ENCODE measurements around the gene CPNE7. TPM values are rescaled to one million over a fixed set of nuclear protein-coding genes. Genes with fewer than 3 reads are reported as not detected.

The CPNE7 gene
- total RNA-seq (2014; rRNA removed; shearing (Covaris generic); ENCODE audit: low replicate concordance), result 9.4 and 15.9 TPM in 2 replicates

DNA sequence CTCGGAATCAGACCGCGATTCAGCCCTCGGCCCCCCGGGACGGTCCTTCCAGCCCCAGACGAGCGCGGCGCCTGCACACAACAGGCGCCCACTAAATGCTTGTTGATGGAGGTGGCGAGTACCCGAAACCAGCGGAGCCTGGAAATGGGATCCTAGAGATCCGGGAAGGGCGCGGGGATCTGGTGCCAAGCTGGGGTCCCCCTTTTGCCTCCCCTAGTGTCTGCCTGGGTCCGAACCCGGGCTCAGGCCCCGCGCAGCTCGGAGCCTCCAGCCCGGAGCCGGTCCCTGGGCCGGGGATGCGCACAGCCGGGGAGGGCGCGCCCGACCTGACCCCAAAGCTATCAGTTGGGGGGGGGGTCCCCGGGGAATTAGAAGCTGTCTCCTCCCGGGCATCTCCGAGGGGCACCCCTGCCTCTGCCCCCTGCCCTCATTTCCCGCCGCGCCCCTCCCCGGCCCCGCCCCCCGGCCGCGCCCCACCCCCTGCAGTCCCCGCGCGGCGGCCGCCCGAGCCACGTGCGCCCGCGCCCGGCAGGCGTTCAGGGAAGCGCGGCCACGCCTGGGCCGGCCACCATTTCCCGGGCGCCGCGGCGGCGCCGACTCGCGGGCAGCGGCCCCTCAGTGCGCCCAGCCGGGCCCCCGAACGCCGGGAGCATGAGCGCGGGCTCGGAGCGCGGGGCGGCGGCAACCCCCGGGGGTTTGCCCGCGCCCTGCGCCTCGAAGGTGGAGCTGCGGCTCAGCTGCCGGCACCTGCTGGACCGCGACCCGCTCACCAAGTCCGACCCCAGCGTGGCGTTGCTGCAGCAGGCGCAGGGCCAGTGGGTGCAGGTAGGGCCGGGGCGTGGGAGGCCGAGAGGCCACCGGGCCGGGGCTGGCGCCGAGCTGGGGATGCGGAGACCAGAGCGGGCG is at the start of gene CPNE7:
Gene CPNE7 (plus strand): TSS at position 512 of the 906 bp plus-strand sequence. CDS start 140 bp downstream, at position 652.
- in situ Hi-C loops (cut with HindIII; ENCODE audit: low pct_unique_long_range_greater_than_20kb, low sequenced_read_pairs), result no loop called here
- DNase-seq (ENCODE audit: low read depth), result no peak

DNA sequence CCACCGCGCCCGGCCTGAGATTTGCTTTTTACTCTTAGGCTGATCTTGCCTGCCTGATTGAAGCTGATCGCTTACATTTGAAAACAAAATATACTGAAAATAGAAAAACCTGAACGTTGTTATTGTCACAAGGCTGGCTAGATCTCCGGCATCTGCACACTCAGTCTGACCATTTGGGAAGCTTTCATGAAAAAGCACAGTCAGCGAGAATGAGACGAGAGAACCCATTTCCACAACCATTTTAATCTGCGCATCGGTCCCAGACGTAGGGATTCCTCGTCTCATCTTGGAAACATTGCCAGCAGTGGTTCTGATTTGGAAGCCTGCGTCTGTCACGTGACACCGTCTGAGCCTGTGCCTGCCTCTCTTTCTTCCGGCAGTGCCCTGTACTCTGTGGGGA is 46.5 kb upstream of the CPNE7 start:
- no peak for DNase-seq (ENCODE audit: low read depth)
- in situ Hi-C loops (cut with HindIII; ENCODE audit: low pct_unique_long_range_greater_than_20kb, low sequenced_read_pairs), result no loop called here

GRCh38 chr16:89530401-89531381 is 44.9 kb upstream of the CPNE7 start:
- in situ Hi-C loops (cut with HindIII; ENCODE audit: low pct_unique_long_range_greater_than_20kb, low sequenced_read_pairs), result no loop called here
- DNase-seq (ENCODE audit: low read depth), result no peak

DNA sequence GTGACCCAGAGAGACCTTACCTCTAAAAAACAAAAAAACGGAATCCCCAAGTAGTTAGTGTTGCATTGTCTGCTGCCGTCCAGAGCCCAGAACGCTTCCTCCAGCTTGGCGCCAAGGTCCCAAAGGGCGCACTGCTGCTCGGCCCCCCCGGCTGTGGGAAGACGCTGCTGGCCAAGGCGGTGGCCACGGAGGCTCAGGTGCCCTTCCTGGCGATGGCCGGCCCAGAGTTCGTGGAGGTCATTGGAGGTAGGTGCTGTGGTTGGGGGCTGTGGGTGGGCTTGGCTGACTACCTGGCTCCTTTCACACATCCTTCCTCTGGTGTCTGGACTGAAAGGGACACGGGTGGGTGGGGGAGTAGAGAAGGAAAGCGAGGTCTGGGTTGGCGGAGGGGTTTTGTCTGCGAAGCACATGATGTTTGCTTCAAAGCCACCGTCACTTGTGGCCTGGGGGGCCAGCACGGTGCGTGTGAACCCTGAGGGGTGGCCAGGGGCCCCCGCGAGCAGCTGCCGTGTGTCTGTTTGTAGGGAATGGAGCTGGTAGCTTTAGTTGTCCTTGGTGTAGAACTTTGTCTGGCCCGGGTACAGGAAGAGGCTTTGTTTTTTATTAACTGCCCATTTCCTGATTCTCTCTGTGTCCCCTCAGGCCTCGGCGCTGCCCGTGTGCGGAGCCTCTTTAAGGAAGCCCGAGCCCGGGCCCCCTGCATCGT is 43.6 kb upstream of the CPNE7 start:
- in situ Hi-C loops (cut with HindIII; ENCODE audit: low pct_unique_long_range_greater_than_20kb, low sequenced_read_pairs), result no loop called here
- no peak for DNase-seq (ENCODE audit: low read depth)

DNA sequence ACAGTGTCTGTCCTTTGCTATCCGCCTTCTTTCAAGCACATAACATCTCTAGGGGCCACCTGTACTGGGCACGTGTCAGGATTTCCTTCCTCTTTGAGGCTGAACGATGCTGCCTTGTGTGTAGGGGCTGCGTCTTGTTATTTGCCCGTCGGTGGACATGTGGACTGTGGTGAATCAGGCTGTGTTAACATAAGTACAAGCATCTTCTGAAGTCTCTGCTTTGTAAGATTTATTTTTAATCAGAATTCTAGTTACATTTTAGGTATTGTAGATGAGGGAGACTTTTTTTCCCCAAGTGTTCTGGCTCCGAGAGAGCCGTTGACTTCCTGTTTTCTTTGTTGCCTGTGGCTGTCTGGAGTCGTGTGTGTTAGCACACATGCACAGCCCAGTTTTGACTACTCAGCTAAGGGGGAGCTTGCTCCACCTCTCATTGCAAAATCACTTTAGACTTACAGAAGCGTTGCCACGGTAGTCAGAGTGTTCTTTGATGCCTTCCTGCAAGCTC is 41.3 kb upstream of the CPNE7 start:
- in situ Hi-C loops (cut with HindIII; ENCODE audit: low pct_unique_long_range_greater_than_20kb, low sequenced_read_pairs), result no loop called here
- no peak for DNase-seq (ENCODE audit: low read depth)

DNA sequence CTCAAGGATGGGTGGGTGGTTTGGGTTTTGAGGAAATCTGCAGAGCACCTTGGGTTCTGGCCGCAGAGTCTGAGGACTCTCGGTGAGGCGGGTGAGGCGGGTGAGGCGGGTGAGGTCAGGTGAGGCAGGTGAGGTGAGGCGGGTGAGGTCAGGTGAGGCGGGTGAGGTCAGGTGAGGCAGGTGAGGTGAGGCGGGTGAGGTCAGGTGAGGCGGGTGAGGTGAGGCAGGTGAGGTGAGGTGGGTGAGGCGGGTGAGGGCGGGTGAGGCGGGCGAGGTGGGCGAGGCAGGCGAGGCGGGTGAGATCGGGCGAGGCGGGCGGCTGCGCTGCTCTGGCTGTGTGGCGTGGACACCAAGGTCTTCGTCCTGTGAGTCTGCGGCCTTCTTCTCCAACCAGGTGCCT is 39.2 kb upstream of the CPNE7 start:
- DNase-seq (ENCODE audit: low read depth), result no peak
- in situ Hi-C loops (cut with HindIII; ENCODE audit: low pct_unique_long_range_greater_than_20kb, low sequenced_read_pairs), result no loop called here

DNA sequence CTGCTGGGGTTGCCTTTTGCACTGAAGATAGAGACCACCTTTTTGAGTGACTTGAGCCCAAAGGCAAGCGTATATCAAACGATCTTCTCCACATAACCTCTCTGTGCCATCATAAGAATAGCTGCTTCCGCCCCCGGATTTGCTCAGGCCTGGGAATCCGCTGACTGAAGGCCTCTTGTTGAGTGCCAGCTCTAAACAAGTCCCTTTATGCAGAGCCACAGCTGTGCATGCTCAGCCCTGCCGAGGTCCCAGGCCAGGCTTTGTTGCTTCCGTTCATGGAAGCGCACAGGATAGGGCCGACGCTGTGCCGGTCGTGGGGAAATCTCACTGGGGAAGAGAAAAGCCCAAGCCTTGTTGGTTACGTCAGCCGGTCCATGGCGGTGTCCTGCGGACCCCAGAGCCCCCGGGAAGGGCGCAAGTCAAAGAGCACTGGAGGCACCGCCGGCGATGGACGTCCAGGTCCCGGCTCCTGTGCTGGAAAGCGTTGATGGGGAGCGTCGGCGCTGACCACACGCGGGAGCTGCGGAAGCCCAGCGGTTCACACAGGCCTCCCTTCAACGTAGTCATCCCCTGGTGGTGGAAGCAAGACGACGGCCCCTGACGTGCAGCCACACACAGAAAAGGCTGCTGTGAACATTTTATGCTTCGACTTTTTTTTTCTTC is 38.5 kb upstream of the CPNE7 start:
- in situ Hi-C loops (cut with HindIII; ENCODE audit: low pct_unique_long_range_greater_than_20kb, low sequenced_read_pairs), result no loop called here
- no peak for DNase-seq (ENCODE audit: low read depth)

DNA sequence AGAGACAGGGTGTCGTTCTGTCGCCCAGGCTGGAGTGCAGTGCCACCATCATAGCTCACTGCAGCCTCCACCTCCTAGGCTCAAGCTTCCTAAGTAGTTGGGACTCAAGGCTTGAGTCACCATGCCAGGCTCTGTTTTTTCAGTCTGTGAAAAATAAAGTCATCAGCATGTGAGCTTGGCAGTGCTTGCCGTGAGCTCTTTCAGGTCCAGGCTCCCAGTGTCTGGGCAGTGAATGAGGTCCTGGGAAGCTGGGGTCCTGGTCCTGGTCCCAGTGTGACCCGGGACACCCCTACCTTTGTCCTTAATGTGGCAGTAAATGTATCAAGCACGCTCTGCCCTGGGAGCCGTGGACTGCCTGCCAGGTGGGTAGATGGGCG is 38.0 kb upstream of the CPNE7 start:
- in situ Hi-C loops (cut with HindIII; ENCODE audit: low pct_unique_long_range_greater_than_20kb, low sequenced_read_pairs), result no loop called here
- no peak for DNase-seq (ENCODE audit: low read depth)

- DNase-seq (ENCODE audit: low read depth), result no peak
- in situ Hi-C loops (cut with HindIII; ENCODE audit: low pct_unique_long_range_greater_than_20kb, low sequenced_read_pairs), result no loop called here
Observed at GRCh38 chr16:89538286-89538685, 37.3 kb upstream of the CPNE7 start.

- no peak for DNase-seq (ENCODE audit: low read depth)
- in situ Hi-C loops (cut with HindIII; ENCODE audit: low pct_unique_long_range_greater_than_20kb, low sequenced_read_pairs), result no loop called here
Observed at GRCh38 chr16:89540557-89540956, 35.0 kb upstream of the CPNE7 start.

DNA sequence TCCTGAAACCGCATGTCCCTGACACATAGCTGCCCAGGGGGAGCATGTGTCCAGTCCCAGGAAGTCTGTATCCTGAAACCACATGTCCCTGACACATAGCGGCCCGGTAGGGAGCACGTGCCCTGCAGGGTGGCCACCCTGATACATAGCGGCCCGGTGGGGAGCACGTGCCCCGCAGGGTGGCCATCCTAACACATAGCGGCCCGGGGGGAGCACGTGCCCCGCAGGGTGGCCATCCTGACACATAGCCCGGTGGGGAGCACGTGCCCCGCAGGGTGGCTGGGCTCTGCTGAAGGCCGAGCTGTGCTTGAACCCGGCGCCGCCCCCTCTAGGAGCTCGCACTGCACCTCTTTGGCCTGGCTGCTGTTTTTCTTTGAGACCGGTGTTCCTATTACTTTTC is 33.8 kb upstream of the CPNE7 start:
- DNase-seq (ENCODE audit: low read depth), result no peak
- in situ Hi-C loops (cut with HindIII; ENCODE audit: low pct_unique_long_range_greater_than_20kb, low sequenced_read_pairs), result no loop called here

DNA sequence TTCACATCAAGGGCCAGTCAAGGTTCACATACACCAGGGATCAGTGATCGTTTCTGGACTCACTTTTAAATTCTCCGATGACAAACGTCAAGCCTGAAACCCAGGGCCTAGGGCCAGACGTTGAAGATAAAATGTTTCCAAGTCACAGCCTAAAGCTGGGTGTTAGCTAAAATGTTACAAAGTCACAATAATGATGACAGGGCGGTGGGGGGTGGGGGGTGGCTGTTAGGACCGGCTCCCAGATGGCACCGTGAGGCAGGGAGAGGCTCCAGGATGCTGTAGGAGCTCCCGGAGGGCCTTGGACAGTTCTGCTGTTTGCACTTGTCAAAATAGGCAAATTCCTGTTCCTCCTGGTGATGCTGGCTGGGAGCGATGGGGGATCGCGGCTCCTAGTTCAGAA is 31.4 kb upstream of the CPNE7 start:
- DNase-seq (ENCODE audit: low read depth), result no peak
- in situ Hi-C loops (cut with HindIII; ENCODE audit: low pct_unique_long_range_greater_than_20kb, low sequenced_read_pairs), result no loop called here

- in situ Hi-C loops (cut with HindIII; ENCODE audit: low pct_unique_long_range_greater_than_20kb, low sequenced_read_pairs), result no loop called here
- DNase-seq (ENCODE audit: low read depth), result no peak
Observed at GRCh38 chr16:89544713-89545043, 30.9 kb upstream of the CPNE7 start.

GRCh38 chr16:89545044-89545830 is 30.3 kb upstream of the CPNE7 start:
- DNase-seq (ENCODE audit: low read depth), result no peak
- in situ Hi-C loops (cut with HindIII; ENCODE audit: low pct_unique_long_range_greater_than_20kb, low sequenced_read_pairs), result no loop called here

GRCh38 chr16:89545831-89546574 is 29.6 kb upstream of the CPNE7 start:
- DNase-seq (ENCODE audit: low read depth), result no peak
- in situ Hi-C loops (cut with HindIII; ENCODE audit: low pct_unique_long_range_greater_than_20kb, low sequenced_read_pairs), result no loop called here

GRCh38 chr16:89546781-89547180 is 28.8 kb upstream of the CPNE7 start:
- DNase-seq (ENCODE audit: low read depth), result no peak
- in situ Hi-C loops (cut with HindIII; ENCODE audit: low pct_unique_long_range_greater_than_20kb, low sequenced_read_pairs), result no loop called here

DNA sequence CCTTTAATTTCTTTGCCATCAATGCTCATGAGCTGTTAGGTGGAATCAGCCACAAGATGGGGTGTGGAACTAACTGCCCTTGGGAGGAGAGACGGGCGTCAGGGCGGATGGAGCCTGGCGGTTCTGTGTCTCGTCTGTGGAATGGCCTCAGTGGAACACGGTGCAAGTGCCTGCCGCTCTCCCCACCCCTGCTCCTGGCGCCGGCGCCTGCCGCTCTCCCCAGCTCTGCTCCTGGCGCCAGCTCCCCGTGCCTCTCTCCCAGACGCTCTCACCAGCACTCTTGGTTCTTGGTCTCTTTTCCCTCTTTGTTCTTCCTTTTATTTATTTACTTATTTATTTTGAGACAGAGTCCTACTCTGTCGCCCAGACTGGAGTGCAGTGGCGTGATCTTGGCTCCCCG is 28.3 kb upstream of the CPNE7 start:
- in situ Hi-C loops (cut with HindIII; ENCODE audit: low pct_unique_long_range_greater_than_20kb, low sequenced_read_pairs), result no loop called here
- no peak for DNase-seq (ENCODE audit: low read depth)
